HG03175 (cell line): ENCODE results near the gene ZNF587B.
"Not testable (repeated sequence)": the region's sequence is repeated elsewhere in the genome, so short reads cannot be mapped to it uniquely, and the experiment has no call there.

Experiments
- ATAC-seq: cut with Tn5 transposase; IDR thresholded peaks from one replicate; pipeline ENCODE4 v1.9.1; 2021; ENCODE audit warnings: mild to moderate bottlenecking, moderate library complexity; ENCODE audit not compliant: unreplicated experiment

Gene ZNF587B

GRCh38 chr19:57869655-57870054 is 39.6 kb downstream of the ZNF587B start:
- not testable (repeated sequence) for ATAC-seq

- no peak for ATAC-seq
Observed at GRCh38 chr19:57870225-57870624, 40.1 kb downstream of the ZNF587B start.

GRCh38 chr19:57872450-57872849 is 42.4 kb downstream of the ZNF587B start:
- ATAC-seq: no peak

- ATAC-seq: not testable (repeated sequence)
Observed at GRCh38 chr19:57873883-57874799, 44.0 kb downstream of the ZNF587B start.

GRCh38 chr19:57886046-57886445 is 55.9 kb downstream of the ZNF587B start:
- no peak for ATAC-seq

GRCh38 chr19:57887195-57887941 is 57.3 kb downstream of the ZNF587B start:
- ATAC-seq: no peak

GRCh38 chr19:57888107-57888559 is 58.0 kb downstream of the ZNF587B start:
- ATAC-seq: no peak

- ATAC-seq: peak; percentile 87
Observed at GRCh38 chr19:57888560-57889231, 58.6 kb downstream of the ZNF587B start, which contains the start of gene ZNF814. Gene ZNF814, minus strand, starts transcription at chr19:57889037. Its CDS starts 235 bp downstream, at chr19:57888802.

GRCh38 chr19:57890706-57891105 is 60.6 kb downstream of the ZNF587B start:
- ATAC-seq: not testable (repeated sequence)
